LNCaP clone FGC (cell line): Measurements from ENCODE around the gene FAAP20.

Source experiments
- DNase-seq: peaks from one replicate; pipeline ENCODE4 v3.0.0-alpha.2; 2011; ENCODE audit warnings: low read depth
- H3K4me3 ChIP-seq: 2 replicates; pipeline ENCODE4 v1.5.1; 2011; ENCODE audit warnings: mild to moderate bottlenecking, low read depth, low read length, control low read depth
- CTCF ChIP-seq: IDR thresholded peaks from 2 replicates; pipeline ENCODE4 v1.5.1; 2012; ENCODE audit warnings: mild to moderate bottlenecking; ENCODE audit not compliant: control insufficient read depth, insufficient read depth; ENCODE audit errors: extremely low read depth

The FAAP20 gene

GRCh38 chr1:2194319-2194897 is at the start of gene FAAP20:
Gene FAAP20 (minus strand): TSS chr1:2194772. CDS start chr1:2194749, 23 bp downstream.
- DNase-seq = no peak
- H3K4me3 ChIP-seq = peak within 1 kb of the TSS; percentile 61
- TF ChIP-seq CTCF = no peak

GRCh38 chr1:2242814-2243725 is 48.5 kb upstream of the FAAP20 start:
- no peak overlapping the region for H3K4me3 ChIP-seq
- no peak for DNase-seq
- no peak for TF ChIP-seq CTCF

- DNase-seq = no peak
- H3K4me3 ChIP-seq = no peak overlapping the region
- no peak for TF ChIP-seq CTCF
These were observed 47.2 kb upstream of the FAAP20 start for GRCh38 chr1:2241820-2242219.

GRCh38 chr1:2240270-2241156 is 45.9 kb upstream of the FAAP20 start:
- H3K4me3 ChIP-seq = no peak overlapping the region
- no peak for TF ChIP-seq CTCF

GRCh38 chr1:2239384-2239985 is 44.9 kb upstream of the FAAP20 start:
- TF ChIP-seq CTCF = no peak
- H3K4me3 ChIP-seq = no peak overlapping the region
- DNase-seq = no peak

More at GRCh38 chr1:2240270-2241156, 45.9 kb upstream of the FAAP20 start:
- no peak for DNase-seq

GRCh38 chr1:2239013-2239370 is 44.4 kb upstream of the FAAP20 start:
- TF ChIP-seq CTCF = no peak
- no peak overlapping the region for H3K4me3 ChIP-seq
- DNase-seq = no peak
